ENCODE measurements around the gene NUBPL.
A peak's percentile ranks its signal among the peaks of the same experiment; 100 is the strongest.
"Not testable (repeated sequence)": the region's sequence is repeated elsewhere in the genome, so short reads cannot be mapped to it uniquely, and the experiment has no call there.

Gene NUBPL

DNA sequence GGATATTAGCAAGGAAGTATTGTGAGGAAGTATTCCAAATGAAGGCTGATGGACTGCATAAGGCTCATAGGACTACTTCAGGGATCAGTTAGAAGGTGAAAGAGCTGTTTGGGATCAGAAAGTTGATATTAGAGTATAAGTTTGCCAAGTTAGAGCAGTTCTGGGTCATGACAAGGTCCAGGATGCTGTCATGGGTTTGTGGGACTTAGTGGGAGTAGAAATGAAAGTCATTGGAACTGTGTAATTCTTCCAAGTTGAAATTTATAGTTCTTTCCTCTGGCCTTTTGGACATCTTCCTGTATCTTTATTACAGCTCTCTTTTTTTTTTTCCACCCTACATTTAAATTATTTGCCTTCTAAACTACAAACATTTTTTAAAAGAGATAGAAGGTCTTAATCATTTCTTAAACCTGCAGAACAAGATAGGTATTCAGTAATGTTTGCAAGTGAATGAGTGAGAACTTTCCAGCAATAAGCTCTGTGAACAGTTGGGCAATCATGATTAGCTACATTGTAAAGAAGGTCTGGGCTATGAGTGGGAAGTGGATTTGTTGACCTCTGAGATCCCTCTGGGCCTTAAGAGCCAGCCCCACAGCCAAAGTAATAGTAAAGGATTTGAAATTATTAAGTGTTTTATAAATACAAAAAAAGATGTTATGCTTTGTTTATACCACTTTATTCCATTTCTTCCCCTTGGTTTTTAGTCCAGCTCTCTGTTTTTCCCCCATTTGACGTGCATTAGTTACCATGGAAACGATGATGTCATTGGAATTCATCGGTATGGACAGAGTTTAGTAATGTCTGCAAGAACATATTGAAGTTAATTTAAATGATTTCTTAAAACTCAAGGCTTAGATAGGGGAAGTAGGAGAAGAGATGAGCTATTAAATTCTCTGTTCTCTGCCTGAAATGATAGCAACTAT lies 268.0 kb downstream of the NUBPL start:
- DNase-seq = no peak
- in situ Hi-C loops (cut with HindIII; ENCODE audit: low pct_ligation_motif_present, low pct_unique_long_range_greater_than_20kb, low sequenced_read_pairs) = no loop called here

DNA sequence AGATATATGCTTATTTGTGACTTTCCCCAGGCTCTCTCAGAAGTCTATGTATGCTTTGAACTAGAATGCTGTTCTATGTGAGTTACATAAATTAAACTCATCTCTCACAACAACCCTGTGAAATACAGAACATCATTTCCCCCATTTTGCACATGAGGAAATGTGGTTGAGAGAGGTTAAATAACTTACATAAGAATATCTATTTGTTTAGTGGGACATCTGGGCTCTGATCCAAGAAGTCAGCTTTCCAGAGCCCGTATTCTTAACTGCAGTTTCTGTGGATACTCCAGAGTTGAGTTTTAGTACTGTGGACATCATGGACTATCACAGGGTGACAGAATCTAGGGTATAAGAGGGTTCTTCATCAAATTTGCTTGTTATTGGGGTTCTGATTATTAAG lies 273.4 kb downstream of the NUBPL start:
- in situ Hi-C loops (cut with HindIII; ENCODE audit: low pct_ligation_motif_present, low pct_unique_long_range_greater_than_20kb, low sequenced_read_pairs) = no loop called here
- DNase-seq = no peak

DNA sequence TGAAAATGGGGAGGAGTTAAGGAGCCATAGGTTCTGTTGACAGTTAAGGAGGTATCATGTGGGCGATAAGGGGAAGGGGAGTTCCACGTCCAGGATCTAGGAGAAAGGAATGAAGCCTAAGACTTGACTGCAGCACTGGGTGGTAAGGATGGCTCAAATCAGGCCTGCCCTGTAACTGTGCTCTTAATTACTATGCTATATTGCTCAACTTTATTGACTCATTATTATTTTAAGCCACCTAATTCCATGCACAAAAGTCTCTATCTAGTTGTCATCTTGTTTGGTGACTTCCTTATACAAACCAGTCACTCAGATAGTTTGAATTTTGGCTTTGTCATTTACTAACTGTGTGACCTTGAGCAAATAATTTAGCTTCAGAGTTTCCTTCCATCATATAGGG lies 273.8 kb downstream of the NUBPL start:
- no peak for DNase-seq
- in situ Hi-C loops (cut with HindIII; ENCODE audit: low pct_ligation_motif_present, low pct_unique_long_range_greater_than_20kb, low sequenced_read_pairs) = no loop called here

DNA sequence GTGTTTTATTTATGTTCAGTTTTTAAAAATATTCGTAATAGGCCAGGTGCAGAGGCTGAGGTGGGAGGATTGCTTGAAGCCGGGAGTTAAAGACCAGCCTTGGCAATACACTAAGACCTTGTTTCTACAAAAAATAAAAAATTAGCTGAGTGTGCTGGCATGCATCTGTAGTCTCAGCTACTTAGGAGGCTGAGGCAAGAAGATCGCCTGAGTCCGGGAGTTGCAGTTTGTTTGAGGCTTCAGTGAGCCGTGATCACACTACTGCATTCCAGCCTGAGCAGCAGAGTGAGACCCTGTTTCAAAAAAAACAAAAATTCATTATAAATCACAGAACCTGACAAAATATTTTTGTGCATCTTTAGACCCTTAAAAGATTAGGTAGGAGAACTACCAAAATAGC lies 275.8 kb downstream of the NUBPL start:
- DNase-seq = no peak
- in situ Hi-C loops (cut with HindIII; ENCODE audit: low pct_ligation_motif_present, low pct_unique_long_range_greater_than_20kb, low sequenced_read_pairs) = no loop called here

DNA sequence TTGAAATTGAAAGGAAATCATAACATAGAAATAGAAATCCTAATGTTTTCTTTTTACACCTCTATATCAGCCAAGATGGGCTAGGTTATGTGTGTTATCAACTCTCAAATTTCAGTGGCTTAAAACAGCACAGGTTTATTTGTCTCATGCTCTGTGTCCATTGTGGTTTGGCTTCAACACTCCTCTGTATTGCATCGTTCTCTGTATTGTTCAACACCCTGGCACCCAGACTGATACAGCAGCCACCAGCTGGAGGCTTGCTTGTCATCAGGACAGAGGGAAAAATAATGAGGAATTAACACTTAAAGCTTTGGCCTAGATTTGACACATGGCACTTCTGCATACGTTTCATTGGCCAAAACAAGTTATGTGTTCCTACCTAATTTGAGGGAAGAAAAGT lies 281.7 kb downstream of the NUBPL start:
- no peak for DNase-seq
- in situ Hi-C loops (cut with HindIII; ENCODE audit: low pct_ligation_motif_present, low pct_unique_long_range_greater_than_20kb, low sequenced_read_pairs) = no loop called here

DNA sequence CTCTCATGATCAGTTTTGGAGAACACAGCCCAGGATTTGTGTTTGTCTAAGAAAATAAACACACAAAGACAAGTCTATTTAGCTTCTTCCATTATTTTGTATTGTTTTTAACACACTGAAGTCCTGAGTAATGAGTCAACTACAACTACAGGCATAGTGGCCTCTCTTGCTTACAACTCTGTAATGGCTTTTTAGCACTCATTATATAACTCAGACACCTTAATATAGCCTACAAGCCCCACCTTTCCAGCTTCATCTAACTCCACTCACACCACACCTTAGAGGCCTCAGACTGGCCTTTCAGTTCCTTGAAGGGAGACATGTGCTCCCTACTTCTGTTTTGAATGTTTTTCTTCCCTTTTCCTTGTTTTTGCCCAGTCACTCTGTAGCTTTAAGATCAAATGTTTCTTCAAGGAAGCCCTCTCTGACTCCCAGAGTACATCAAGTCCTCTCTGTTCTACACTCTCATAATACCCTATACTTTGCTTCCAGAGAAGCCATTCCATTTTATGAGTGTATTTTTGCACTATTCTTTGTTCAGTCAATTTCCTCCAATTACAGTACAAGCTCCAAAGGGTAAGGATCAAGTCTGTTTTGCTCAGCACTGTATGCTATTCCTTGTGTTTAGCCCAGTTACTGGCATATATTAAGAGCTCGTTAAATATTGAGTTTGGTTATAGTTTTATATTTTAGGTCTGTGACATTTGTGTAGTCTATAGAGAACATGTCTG lies 282.3 kb downstream of the NUBPL start:
- no peak for DNase-seq
- in situ Hi-C loops (cut with HindIII; ENCODE audit: low pct_ligation_motif_present, low pct_unique_long_range_greater_than_20kb, low sequenced_read_pairs) = no loop called here

DNA sequence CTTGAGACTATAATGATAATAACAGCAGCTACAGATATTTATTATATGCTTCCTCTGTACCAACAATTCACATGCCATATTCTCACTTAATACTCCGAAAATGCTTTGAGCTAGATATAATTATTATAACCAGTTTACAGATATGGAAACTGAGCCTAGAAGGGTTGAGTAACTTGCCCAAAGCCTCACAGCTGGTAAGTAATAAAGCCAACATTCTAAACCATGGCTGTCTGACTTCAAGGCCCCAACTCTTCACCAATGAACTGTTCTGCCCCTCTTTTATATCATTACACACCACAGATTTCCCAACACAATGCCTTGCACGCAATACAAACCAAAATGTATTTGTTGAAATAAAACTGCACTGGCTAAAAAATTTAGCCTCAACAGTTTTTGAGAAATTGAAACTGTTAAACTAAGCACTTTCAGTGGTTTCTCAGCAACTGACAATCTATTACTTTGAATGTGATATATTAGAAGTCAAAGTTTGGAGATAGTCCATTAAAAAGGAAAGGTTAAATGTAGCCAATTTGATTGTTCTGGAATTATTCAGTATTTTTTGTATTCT lies 293.4 kb downstream of the NUBPL start:
- in situ Hi-C loops (cut with HindIII; ENCODE audit: low pct_ligation_motif_present, low pct_unique_long_range_greater_than_20kb, low sequenced_read_pairs) = no loop called here
- DNase-seq = no peak

DNA sequence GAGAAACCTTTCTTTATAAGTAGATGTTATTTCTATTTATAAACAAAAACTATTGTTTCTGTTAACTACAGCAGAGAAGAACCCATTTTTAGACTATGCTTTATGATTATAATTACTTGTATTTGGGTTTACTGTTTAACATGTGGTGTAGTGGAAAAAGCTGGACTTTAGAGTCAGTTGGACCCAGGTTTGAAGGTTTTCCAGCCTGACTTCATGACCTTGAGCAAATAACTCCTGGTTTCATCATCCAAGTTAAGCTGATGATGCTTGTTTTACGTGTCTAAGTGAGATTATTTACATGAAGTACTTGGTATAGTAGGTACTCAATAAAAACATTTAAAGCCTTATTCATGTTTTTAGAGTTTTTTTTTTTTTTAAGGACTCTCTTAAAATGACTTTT lies 294.1 kb downstream of the NUBPL start:
- no peak for DNase-seq
- in situ Hi-C loops (cut with HindIII; ENCODE audit: low pct_ligation_motif_present, low pct_unique_long_range_greater_than_20kb, low sequenced_read_pairs) = no loop called here

DNA sequence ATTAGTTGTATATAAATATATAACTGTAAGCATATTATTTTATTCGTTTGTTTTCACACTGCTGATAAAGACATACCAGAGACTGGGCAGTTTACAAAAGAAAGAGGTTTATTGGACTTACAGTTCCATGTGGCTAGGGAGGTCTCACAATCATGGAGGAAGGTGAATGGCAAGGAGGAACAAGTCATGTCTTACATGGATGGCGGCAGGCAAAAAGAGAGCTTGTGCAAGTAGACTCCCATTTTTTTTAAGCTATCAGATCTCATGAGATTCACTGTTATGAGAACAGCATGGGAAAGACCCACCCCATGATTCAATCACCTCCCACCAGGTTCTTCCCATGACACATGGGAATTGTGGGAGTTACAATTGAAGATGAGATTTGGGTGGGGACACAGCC lies 294.8 kb downstream of the NUBPL start:
- in situ Hi-C loops (cut with HindIII; ENCODE audit: low pct_ligation_motif_present, low pct_unique_long_range_greater_than_20kb, low sequenced_read_pairs) = not testable (repeated sequence)

DNA sequence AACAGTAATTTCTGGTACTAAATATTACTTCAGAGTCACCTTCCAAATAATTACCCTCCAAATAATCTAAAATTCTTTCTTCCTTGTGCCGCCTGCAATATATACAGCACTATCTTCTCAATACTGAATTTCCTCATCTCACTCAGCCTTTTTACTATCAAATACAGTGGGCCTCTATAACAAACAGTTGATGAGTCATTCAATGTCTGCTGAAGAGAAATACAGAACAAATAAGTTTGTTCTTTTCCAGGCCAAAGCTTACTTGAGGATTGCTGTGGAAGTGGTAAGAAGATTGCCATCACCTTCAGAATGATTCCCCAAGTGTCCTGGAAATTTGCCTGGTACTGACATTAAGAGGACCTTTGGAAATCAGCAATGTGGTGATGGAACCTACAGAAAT lies 297.7 kb downstream of the NUBPL start:
- in situ Hi-C loops (cut with HindIII; ENCODE audit: low pct_ligation_motif_present, low pct_unique_long_range_greater_than_20kb, low sequenced_read_pairs) = no loop called here

More for the DNA sequence above, 294.8 kb downstream of the NUBPL start:
- DNase-seq = not testable (repeated sequence)

DNA sequence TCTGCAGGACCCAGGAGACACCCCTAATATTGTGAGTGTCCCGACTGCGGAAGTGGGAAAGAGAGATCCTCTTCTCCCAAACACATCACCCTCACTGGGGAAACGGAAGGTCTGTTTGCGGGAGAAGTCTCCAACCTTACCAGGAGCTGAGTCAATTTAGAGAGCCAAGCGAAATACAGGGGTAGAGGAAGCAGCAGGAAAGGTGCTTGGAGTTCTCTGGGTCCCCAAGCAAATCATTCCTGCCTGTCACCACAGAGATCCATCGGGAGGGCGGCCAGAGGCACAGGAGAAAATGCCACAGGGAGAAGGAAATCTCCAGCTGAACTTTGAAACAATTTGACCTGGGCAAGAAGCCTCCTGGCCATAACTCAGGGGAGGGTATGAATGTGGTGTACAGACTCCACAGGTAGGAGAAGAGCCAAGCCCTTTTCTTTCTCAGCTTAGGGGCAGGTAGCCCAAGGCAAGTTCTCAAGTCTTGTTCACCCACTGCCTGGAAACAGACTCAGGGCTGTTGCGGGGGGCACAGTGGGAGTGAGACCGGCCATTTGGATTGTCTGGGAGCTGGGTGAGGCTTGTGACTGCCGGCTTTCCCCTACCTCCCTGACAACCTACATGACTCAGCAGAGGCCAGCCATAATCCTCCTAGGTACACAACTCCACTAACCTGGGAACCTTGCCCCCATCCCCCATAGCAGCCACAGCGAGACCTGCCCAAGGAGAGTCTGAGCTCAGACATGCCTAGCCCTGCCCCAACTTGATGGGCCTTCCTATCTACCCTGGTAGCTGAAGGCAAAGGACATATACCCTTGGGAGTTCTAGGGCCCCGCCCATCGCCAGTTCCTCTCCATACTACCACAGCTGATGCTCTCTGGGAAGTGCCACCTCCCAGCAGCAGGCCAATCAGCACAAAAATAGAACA lies 304.0 kb downstream of the NUBPL start:
- in situ Hi-C loops (cut with HindIII; ENCODE audit: low pct_ligation_motif_present, low pct_unique_long_range_greater_than_20kb, low sequenced_read_pairs) = no loop called here

More for the DNA sequence above, 297.7 kb downstream of the NUBPL start:
- DNase-seq = no peak

DNA sequence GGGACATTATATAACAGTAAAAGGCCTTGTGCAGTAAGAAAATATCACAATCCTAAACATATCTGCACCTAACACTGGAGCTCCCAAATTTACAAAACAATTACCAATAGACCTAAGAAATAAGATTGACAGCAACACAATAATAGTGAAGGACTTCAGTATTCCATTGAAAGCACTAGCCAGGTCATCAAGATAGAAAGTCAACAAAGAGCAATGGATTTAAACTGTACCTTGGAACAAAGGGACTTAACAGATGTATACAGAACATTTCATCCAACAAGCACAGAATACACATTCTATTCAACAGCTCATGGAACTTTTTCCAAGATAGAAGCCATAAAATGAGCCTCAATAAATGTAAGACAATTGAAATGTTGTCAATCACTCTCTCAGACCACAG lies 306.4 kb downstream of the NUBPL start:
- in situ Hi-C loops (cut with HindIII; ENCODE audit: low pct_ligation_motif_present, low pct_unique_long_range_greater_than_20kb, low sequenced_read_pairs) = no loop called here
- DNase-seq = no peak

More for the DNA sequence above, 304.0 kb downstream of the NUBPL start:
- no peak for DNase-seq

DNA sequence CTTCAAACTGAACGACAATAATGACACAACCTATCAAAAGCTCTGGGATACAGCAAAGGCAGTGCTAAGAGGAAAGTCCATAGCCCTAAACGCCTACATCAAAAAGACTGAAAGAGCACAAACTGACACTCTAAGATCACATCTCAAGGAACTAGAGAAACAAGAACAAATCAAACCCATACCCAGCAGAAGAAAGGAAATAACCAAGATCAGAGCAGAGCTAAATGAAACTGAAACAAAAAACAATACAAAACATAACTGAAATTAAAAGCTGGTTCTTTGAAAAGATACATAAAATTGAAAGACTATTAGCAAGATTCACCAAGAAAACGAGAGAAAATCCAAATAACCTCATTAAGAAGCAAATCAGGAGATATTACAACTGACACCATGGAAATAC lies 306.9 kb downstream of the NUBPL start:
- DNase-seq; in situ Hi-C loops (cut with HindIII; ENCODE audit: low pct_ligation_motif_present, low pct_unique_long_range_greater_than_20kb, low sequenced_read_pairs): not testable (repeated sequence)

DNA sequence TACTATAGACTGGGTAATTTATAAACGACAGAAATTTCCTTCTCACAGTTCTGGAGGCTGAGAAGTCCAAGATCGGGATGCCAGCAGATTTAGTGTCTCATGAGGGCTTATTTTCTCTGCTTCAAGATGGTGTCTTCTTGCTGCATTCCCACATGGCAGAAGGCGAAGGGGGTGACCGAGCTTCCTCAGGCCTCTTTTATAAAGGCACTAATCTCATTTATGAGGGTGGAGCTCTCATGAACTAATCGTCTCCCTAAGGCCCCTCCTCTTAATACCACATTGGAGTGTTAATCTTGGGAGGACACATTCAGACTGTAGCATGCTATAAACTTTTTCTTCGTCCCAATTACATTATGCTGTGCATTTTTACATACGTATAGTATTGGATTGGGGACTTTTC lies 315.5 kb downstream of the NUBPL start:
- DNase-seq = no peak
- in situ Hi-C loops (cut with HindIII; ENCODE audit: low pct_ligation_motif_present, low pct_unique_long_range_greater_than_20kb, low sequenced_read_pairs) = no loop called here

DNA sequence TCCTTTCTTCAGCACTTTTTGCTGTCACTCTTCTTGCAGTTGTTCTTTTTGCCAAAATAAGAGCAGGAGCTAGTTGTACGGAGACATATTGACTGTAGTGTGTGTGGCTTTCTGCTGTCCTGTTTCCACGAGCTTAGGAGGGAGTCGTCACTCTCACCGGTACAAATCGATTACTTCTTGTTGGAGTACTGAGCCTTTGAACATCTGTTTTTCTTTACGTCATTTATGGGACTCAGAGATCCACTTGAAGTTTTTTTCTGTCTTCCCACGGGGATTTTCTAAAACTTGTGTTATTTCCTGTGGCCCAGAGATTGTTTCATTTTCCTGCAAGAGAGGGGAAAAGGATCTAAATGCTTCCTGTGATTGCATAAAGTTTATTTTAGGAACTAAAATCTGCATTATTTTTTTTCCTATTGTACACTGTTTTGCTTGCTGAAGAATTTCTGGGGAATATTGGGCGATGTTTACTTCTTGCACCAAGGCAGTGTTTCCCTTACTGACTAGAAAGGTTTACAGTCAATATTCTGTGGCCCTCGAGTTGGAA lies 316.1 kb downstream of the NUBPL start:
- DNase-seq = no peak
- in situ Hi-C loops (cut with HindIII; ENCODE audit: low pct_ligation_motif_present, low pct_unique_long_range_greater_than_20kb, low sequenced_read_pairs) = no loop called here

DNA sequence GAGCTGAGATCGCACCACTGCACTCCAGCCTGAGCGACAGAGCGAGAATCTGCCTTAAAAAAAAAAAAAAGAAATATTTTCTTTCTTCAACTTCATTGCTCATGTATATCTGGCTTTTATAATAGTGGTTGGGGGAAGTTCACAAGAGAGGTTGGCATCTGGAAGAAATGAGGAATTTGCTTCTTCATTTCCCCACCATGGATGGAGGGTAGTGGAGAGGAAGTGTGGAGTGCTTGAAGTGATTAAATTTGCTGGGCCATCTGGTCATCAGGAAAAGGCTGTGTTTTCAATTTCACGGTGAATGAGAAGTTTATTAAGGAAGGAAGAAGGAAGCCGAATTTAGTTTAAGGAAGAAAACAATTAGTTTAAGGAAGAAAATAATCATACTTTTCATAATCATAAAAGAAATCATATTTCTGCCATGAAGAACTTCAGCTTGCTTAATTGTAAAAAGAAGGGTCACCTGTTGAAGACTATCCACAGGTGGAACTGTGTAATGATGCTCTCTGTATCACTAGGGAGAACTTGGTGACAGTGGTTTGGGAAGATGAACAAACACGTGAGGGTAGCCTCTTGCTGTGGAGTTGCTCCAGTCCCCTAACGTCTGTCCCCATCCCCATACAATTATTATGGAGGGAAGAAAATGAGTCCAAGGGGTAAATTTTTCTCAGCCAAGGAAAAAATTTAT lies 318.6 kb downstream of the NUBPL start:
- in situ Hi-C loops (cut with HindIII; ENCODE audit: low pct_ligation_motif_present, low pct_unique_long_range_greater_than_20kb, low sequenced_read_pairs) = no loop called here
- DNase-seq = no peak

DNA sequence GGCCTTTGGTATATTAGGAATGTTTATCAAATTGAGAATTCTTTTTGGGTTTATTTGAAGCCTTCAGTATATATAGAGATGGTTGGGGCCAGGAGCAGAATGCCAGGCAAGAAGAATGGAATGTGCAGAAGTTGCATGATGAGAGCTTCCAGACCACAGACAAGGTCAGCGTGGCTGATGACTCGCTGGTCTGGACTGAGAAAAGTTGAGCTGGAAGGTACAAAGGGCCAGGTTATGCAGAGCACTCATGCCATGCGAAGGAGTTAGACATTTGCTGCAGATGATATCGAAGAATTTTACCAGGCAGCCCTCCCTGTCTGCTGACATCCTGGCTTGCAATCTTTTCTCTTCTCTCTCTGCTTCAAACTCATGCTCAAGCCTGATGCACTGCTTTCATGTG lies 319.7 kb downstream of the NUBPL start:
- in situ Hi-C loops (cut with HindIII; ENCODE audit: low pct_ligation_motif_present, low pct_unique_long_range_greater_than_20kb, low sequenced_read_pairs) = no loop called here
- DNase-seq = peak; percentile 81
